ENCODE results near the gene TENT4A.

The TENT4A gene

DNA sequence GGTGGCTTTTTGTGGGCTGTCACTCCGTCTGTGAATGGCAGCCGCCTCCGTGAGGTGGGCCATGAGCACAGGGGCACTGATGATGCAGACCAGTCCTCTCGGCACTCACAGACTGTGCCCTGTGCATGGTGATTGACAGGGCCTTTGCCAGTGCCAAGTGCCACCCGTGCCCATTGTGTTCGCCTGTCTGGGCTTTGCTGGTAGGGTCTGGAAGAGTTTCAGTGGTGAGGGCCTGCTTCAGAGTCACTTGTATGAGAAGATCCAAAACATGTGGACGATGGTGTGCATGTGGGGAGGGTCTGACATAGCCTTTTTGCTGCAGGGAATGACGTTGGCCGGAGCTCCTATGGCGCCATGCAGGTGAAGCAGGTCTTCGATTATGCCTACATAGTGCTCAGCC, 34.9 kb downstream of the TENT4A start:
- Histone ChIP-seq H3K9me3 (no peaks in the 10 kb centered on the region), H3K27me3 (no peaks in the 10 kb centered on the region), H3K27ac (no peak overlapping the region), H3K4me1 (peaks cover 0 to 4% (median 0%) of the 10 kb centered on the region in 4 donors), H3K36me3 (peaks cover 37 to 71% (median 41%) of the 10 kb centered on the region in 3 donors), H3K4me3 (no peak overlapping the region)
- DNase-seq = peak in 1 of 2 donors; percentile 55
- intact Hi-C loops (cut with DNase I; ENCODE audit: low total_unique reads) = loop anchor here (5.0 kb wide), 1 partner anchor 116 kb away; the partner anchor contains the start of genes NSUN2 and SRD5A1
- TF ChIP-seq, protein P1, sequence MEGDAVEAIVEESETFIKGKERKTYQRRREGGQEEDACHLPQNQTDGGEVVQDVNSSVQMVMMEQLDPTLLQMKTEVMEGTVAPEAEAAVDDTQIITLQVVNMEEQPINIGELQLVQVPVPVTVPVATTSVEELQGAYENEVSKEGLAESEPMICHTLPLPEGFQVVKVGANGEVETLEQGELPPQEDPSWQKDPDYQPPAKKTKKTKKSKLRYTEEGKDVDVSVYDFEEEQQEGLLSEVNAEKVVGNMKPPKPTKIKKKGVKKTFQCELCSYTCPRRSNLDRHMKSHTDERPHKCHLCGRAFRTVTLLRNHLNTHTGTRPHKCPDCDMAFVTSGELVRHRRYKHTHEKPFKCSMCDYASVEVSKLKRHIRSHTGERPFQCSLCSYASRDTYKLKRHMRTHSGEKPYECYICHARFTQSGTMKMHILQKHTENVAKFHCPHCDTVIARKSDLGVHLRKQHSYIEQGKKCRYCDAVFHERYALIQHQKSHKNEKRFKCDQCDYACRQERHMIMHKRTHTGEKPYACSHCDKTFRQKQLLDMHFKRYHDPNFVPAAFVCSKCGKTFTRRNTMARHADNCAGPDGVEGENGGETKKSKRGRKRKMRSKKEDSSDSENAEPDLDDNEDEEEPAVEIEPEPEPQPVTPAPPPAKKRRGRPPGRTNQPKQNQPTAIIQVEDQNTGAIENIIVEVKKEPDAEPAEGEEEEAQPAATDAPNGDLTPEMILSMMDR (IDR thresholded peaks at IDR 0.05) = no peak

DNA sequence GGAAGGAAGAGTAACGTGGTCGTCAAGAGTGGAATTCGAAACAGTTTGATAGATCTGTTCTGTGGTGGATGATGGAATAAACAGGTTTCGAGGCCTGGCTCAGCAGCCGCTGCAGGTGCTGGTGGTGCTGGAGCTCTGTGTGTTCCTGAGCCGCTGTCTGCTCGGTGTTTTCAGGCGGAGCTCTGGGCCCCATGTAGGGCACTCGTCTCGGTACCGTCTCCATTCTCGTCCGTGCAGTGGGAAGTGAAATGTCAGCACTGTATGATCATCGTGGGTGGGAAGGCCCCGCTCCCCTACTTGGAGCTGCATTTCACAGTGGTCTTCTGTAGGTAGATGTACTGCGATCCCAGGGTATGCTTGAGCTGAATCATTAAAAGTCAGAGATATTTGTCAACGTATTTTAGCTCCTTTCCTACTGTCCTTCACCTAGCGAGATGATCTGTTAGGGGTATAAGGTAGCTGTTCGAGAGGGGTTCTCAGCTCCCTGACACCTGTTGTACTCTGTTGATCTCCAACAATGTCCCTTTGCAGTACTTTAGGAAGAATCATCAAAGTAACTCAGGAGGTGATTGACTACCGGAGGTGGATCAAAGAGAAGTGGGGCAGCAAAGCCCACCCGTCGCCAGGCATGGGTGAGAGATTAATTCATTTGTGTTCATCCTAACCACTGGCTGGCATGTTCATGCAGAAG, 35.9 kb downstream of the TENT4A start:
- no peaks in the 10 kb centered on the region for H3K9me3 ChIP-seq
- H3K27ac ChIP-seq = no peak overlapping the region
- DNase-seq = no peak
- H3K4me1 ChIP-seq = peaks cover 0 to 4% (median 0%) of the 10 kb centered on the region in 4 donors
- H3K4me3 ChIP-seq = no peak overlapping the region
- H3K36me3 ChIP-seq = peaks cover 40 to 71% (median 42%) of the 10 kb centered on the region in 3 donors
- intact Hi-C loops (cut with DNase I; ENCODE audit: low total_unique reads) = loop anchor here (5.0 kb wide), 1 partner anchor 117 kb away; the partner anchor contains the start of genes NSUN2 and SRD5A1
- no peaks in the 10 kb centered on the region for H3K27me3 ChIP-seq
- TF ChIP-seq, protein P1 (IDR thresholded peaks at IDR 0.05) = no peak

DNA sequence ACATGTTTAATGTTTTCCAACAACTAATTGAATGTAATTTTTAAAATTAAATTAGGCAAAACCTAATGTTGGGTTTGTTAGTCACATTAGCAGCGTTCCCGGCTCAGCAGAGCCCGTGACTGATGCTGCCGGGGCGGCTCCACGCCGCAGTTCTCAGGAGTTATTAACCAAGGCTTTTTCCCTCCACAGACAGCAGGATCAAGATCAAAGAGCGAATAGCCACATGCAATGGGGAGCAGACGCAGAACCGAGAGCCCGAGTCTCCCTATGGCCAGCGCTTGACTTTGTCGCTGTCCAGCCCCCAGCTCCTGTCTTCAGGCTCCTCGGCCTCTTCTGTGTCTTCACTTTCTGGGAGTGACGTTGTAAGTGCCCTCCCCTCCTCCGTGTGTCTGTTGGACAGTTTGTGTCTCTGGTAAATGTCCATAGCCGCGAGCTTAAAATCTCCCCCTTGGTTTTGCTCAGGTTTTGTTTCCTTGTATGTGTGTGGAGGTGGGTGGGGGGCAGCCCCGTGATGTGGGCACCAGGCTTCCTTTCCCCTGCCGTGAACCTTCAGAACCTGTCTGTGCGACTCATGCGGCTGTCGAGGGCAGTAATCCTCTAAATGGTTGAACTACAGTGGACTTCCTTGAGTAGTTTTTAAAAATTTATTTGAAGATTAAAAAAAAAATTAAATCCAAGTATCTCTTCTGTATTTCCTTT, 37.1 kb downstream of the TENT4A start:
- H3K27me3 ChIP-seq = no peaks in the 10 kb centered on the region
- H3K9me3 ChIP-seq = no peaks in the 10 kb centered on the region
- no peak overlapping the region for H3K4me3 ChIP-seq
- intact Hi-C loops (cut with DNase I; ENCODE audit: low total_unique reads) = no loop called here
- TF ChIP-seq, protein P1 (IDR thresholded peaks at IDR 0.05) = no peak
- peaks cover 0 to 3% (median 0%) of the 10 kb centered on the region in 4 donors for H3K4me1 ChIP-seq
- H3K36me3 ChIP-seq = peaks cover 49 to 82% (median 52%) of the 10 kb centered on the region in 3 donors
- H3K27ac ChIP-seq = no peak overlapping the region
- no peak for DNase-seq

DNA sequence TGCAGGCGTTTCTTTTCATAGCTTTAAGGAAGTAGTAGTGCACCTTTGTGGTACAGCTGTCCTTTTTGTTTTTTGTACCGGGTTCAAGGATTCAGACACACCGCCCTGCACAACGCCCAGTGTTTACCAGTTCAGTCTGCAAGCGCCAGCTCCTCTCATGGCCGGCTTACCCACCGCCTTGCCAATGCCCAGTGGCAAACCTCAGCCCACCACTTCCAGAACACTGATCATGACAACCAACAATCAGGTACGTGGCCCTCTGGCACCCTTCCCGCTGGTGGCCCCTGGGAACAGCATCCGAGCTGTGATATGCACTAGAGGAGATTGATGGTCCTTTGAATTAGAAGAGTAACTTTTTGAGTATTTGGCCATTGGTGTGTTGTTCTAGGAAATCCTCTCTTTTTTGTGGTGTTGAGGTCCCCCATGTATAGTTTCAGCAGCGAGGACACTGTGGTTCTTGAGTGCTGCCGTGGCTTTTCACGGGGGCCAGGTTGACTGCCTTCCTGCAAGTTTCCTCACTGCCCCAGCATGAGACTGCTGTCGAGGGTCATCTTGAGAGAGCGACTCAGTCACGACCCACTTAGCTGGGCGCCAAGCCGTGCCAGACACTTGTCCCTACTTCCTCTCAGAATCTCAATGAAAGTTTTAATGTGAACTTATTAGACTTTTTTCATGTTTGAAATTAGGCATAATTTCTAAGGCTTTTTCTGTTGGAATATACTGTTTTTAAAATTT, 37.9 kb downstream of the TENT4A start:
- TF ChIP-seq, protein P1 (IDR thresholded peaks at IDR 0.05) = no peak
- H3K9me3 ChIP-seq = no peaks in the 10 kb centered on the region
- H3K36me3 ChIP-seq = peaks cover 57 to 89% (median 60%) of the 10 kb centered on the region in 3 donors

DNA sequence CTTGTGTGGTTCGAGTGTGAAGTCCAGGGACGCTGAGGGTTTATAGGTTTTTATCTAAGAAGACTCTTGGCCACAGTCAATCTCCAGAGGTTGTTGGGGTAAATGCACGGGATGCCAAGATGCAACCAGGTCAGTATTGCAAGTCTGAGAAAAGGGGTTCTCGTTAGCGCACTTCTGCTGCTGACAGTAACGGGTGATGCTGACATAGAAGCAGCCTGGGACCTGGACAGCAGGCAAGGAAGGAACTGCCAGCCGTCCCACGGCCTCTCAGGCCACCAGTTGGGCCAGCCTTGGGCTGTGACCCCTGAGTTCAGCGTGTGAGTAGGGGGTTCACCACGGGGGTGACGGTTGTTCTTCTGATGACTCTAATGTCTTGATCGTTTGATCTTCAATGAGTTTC, 39.0 kb downstream of the TENT4A start:
- Histone ChIP-seq H3K4me1 (no peaks in the 10 kb centered on the region), H3K9me3 (no peaks in the 10 kb centered on the region), H3K27ac (no peak overlapping the region), H3K27me3 (no peaks in the 10 kb centered on the region), H3K4me3 (no peak overlapping the region), H3K36me3 (peaks cover 64 to 95% (median 71%) of the 10 kb centered on the region in 3 donors)
- intact Hi-C loops (cut with DNase I; ENCODE audit: low total_unique reads) = no loop called here
- no peak for DNase-seq
- TF ChIP-seq, protein P1 (IDR thresholded peaks at IDR 0.05) = no peak

More for the DNA sequence above, 37.9 kb downstream of the TENT4A start:
- Histone ChIP-seq H3K4me3 (no peak overlapping the region), H3K27me3 (no peaks in the 10 kb centered on the region), H3K4me1 (no peaks in the 10 kb centered on the region), H3K27ac (no peak overlapping the region)
- intact Hi-C loops (cut with DNase I; ENCODE audit: low total_unique reads) = no loop called here
- DNase-seq = peak in 1 of 2 donors; percentile 54
